ENCODE results near the gene FAM53A. TPM values are rescaled to one million over a fixed set of nuclear protein-coding genes. Genes with fewer than 3 reads are reported as not detected.

The FAM53A gene
- total and polyA plus RNA-seq, 2 of the 4 experiments (the other 2 are of a cell fraction) = 2.0 to 3.1 TPM

DNA sequence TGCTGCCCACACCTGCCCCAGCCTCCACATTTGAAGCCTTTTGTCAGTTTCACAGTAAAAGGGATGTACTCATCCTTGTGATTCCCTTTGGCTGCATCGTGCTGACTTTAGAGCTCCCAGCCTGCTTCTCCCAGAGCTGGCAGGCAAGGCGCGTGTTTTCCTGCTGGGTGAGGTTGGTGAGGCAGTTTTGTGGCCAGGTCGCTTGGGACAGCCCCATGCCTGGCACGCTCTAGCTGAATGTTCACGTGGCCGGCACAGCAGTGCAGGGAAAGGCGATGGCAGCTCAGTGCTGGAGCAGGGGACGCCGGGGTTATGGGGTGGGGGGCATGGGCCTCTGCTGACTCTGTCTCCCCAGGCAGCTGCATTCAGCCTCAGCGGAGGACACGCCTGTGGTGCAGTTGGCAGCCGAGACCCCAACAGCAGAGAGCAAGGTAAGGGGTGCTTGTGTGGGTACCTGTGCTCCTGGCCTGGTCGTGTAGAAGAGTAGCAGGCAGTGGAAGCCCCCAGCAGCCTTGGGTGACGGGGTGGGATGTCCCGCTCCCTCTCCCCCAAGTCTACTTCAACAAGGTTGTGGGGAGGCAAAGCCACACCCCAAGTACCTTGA lies 46.5 kb upstream of the FAM53A start:
- 94% methylated on average over 6 of the region's 16 CpGs; no CpG with 5 or more reads in 1 of the 2 experiments for WGBS, 2 experiments (ENCODE audit: extremely low coverage in 2 of 2, insufficient read length in 1 of 2)
- Histone ChIP-seq H3K14ac (replicated peaks; ENCODE audit: low read depth, low read length) (no peak overlapping the region), H3K56ac (ENCODE audit: extremely low read depth, insufficient read depth, low read length) (no peak overlapping the region), H2AK9ac (replicated peaks; ENCODE audit: low read depth, low read length, poor library complexity) (peak overlapping the region; percentile 50), H2BK15ac (ENCODE audit: low read depth, low read length) (no peak overlapping the region), H2AK5ac (ENCODE audit: low read depth, low read length) (no peak overlapping the region), H3K4me3 (ENCODE audit: insufficient read depth, low read depth, low read length) (no peak overlapping the region), H3K9me3 (ENCODE audit: control insufficient read depth, insufficient read depth, low read length) (no peaks in the 10 kb centered on the region), H3K18ac (ENCODE audit: low read depth, low read length) (no peak overlapping the region), H3K9me1 (ENCODE audit: insufficient read depth, low read length) (peaks cover 9% of the 10 kb centered on the region), H3K23ac (ENCODE audit: low read depth, low read length) (no peak overlapping the region), H3K4ac (ENCODE audit: low read depth, low read length) (no peak overlapping the region), H4K8ac (ENCODE audit: low read depth in 2 of 2, low read length in 2 of 2) (no peak overlapping the region), H3K27me3 (ENCODE audit: control insufficient read depth, insufficient read depth, low read length) (no peaks in the 10 kb centered on the region), H3K9ac (ENCODE audit: low read depth, low read length) (no peak overlapping the region), H3K4me2 (ENCODE audit: low read depth, low read length) (no peak overlapping the region), H3K27ac (ENCODE audit: insufficient read depth, low read length) (no peak overlapping the region), H2BK20ac (ENCODE audit: low read depth, low read length) (no peak overlapping the region), H3K36me3 (ENCODE audit: control insufficient read depth, insufficient read depth, low read length) (peaks cover 29% of the 10 kb centered on the region), H2BK120ac (ENCODE audit: low read depth, low read length) (no peak overlapping the region), H2AFZ (replicated peaks; ENCODE audit: low read length, poor library complexity) (no peak overlapping the region), H4K20me1 (ENCODE audit: insufficient read depth, low read length) (peaks cover 30% of the 10 kb centered on the region), H3K79me1 (ENCODE audit: low read depth in 1 of 2, low read length in 2 of 2) (peaks cover 53 to 89% of the 10 kb centered on the region in 2 experiments), H4K5ac (ENCODE audit: low read depth, low read length) (no peak overlapping the region), H4K91ac (ENCODE audit: insufficient read depth, low read depth, low read length) (no peak overlapping the region), H3K4me1 (ENCODE audit: control insufficient read depth, insufficient read depth, low read length) (peaks cover 9% of the 10 kb centered on the region), H2BK5ac (ENCODE audit: low read depth, low read length, poor library complexity, severe bottlenecking) (no peak overlapping the region)
- intact Hi-C loops (cut with micrococcal nuclease) (no loop called here), in situ Hi-C loops (cut with MboI; ENCODE audit: low sequenced_read_pairs) (no loop called here), dilution Hi-C loops (cut with HindIII; ENCODE audit: low sequenced_read_pairs, unreplicated experiment) (no loop called here)
- ChIA-PET POLR2A (ENCODE audit: unreplicated experiment) (no interaction called here), CTCF (interaction anchor here (1.0 kb wide), 1 partner anchor 37 kb away, joined by 3 read pairs; no protein-coding TSS in a partner anchor)
- BruUV-seq (replicated peaks) = no TSS peak
- DNase-seq = no peak
- no peak for TF ChIP-seq NFE2L2 (IDR thresholded peaks at IDR 0.05; ENCODE audit: low read depth, low read length)
- TF ChIP-seq, protein P1, sequence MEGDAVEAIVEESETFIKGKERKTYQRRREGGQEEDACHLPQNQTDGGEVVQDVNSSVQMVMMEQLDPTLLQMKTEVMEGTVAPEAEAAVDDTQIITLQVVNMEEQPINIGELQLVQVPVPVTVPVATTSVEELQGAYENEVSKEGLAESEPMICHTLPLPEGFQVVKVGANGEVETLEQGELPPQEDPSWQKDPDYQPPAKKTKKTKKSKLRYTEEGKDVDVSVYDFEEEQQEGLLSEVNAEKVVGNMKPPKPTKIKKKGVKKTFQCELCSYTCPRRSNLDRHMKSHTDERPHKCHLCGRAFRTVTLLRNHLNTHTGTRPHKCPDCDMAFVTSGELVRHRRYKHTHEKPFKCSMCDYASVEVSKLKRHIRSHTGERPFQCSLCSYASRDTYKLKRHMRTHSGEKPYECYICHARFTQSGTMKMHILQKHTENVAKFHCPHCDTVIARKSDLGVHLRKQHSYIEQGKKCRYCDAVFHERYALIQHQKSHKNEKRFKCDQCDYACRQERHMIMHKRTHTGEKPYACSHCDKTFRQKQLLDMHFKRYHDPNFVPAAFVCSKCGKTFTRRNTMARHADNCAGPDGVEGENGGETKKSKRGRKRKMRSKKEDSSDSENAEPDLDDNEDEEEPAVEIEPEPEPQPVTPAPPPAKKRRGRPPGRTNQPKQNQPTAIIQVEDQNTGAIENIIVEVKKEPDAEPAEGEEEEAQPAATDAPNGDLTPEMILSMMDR (conservative IDR thresholded peaks at IDR 0.05; ENCODE audit: low read depth, low read length) = no peak
- no peak for TF ChIP-seq MAFK (IDR thresholded peaks at IDR 0.05; ENCODE audit: low read depth, low read length)
- TF ChIP-seq MAZ (IDR thresholded peaks at IDR 0.05; ENCODE audit: borderline replicate concordance, low read depth, low read length) = no peak
- TF ChIP-seq CHD1 (IDR thresholded peaks at IDR 0.05; ENCODE audit: low read depth, low read length) = no peak
- TF ChIP-seq POLR2A (IDR thresholded peaks at IDR 0.05; ENCODE audit: low read depth, low read length) = no peak
- no peak for TF ChIP-seq SMC3 (IDR thresholded peaks at IDR 0.05; ENCODE audit: low read depth, low read length)
- no peak for TF ChIP-seq FOS (IDR thresholded peaks at IDR 0.05; ENCODE audit: low read depth, low read length)
- TF ChIP-seq MXI1 (IDR thresholded peaks at IDR 0.05; ENCODE audit: borderline replicate concordance, low read depth, low read length) = no peak
- no peak for TF ChIP-seq BHLHE40 (IDR thresholded peaks at IDR 0.05; ENCODE audit: low read depth, low read length)
- TF ChIP-seq, protein P2, sequence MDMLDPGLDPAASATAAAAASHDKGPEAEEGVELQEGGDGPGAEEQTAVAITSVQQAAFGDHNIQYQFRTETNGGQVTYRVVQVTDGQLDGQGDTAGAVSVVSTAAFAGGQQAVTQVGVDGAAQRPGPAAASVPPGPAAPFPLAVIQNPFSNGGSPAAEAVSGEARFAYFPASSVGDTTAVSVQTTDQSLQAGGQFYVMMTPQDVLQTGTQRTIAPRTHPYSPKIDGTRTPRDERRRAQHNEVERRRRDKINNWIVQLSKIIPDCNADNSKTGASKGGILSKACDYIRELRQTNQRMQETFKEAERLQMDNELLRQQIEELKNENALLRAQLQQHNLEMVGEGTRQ (IDR thresholded peaks at IDR 0.05; ENCODE audit: low read depth, low read length) = no peak
- no peak for TF ChIP-seq CEBPB (IDR thresholded peaks at IDR 0.05; ENCODE audit: low read depth, low read length)
- TF ChIP-seq RAD21 (IDR thresholded peaks at IDR 0.05; ENCODE audit: low read length) = no peak
- TF ChIP-seq RCOR1 (IDR thresholded peaks at IDR 0.05; ENCODE audit: insufficient replicate concordance, low read length) = no peak
- no peak for TF ChIP-seq RFX5 (IDR thresholded peaks at IDR 0.05; ENCODE audit: low read depth, low read length)
- TF ChIP-seq, protein P3, sequence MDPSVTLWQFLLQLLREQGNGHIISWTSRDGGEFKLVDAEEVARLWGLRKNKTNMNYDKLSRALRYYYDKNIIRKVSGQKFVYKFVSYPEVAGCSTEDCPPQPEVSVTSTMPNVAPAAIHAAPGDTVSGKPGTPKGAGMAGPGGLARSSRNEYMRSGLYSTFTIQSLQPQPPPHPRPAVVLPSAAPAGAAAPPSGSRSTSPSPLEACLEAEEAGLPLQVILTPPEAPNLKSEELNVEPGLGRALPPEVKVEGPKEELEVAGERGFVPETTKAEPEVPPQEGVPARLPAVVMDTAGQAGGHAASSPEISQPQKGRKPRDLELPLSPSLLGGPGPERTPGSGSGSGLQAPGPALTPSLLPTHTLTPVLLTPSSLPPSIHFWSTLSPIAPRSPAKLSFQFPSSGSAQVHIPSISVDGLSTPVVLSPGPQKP (IDR thresholded peaks at IDR 0.05; ENCODE audit: borderline replicate concordance, low read depth, low read length) = no peak
- no peak for ATAC-seq (ENCODE audit: low read depth)
